ENCODE data around the gene TSHZ1.
"Not testable (repeated sequence)": the region's sequence is repeated elsewhere in the genome, so short reads cannot be mapped to it uniquely, and the experiment has no call there.

The TSHZ1 gene

DNA sequence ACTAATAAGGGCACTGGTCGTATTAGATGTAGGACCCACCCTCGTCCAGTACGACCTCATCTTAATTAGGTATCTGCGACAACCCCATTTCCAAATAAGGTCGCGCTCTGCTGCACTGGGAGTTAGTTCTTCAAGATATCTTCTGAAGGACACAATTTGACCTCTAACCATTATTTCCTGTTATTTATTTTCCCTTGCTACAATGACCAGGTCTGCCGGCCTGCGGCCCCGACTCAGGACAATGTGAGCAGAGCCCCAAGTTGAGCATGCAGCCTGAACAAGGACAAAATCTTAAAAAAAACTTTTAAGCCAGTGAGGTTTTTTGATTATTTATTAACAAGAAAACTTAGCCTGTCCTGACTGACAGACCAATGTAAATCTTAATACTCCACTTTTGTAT lies 109.3 kb downstream of the TSHZ1 start:
- no peak for DNase-seq

DNA sequence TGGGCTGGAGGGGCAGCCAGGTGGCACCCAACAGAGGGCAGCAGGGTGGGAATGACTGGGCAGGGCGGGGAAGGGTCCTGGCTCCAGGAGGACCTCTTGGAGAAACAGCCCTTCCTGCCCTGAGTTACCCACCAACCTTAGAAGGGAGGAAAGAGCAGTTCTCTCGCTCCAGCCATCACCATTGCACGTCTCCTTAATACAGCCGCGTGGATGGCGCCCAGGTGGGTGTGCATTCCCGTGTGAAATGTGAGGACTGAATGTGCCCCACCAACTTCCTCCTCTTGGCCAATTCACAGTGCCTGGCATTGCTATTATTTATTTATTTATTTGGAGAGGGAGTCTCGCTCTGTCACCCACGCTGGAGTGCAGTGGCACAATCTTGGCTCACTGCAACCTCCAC lies 109.9 kb downstream of the TSHZ1 start:
- no peak for DNase-seq

DNA sequence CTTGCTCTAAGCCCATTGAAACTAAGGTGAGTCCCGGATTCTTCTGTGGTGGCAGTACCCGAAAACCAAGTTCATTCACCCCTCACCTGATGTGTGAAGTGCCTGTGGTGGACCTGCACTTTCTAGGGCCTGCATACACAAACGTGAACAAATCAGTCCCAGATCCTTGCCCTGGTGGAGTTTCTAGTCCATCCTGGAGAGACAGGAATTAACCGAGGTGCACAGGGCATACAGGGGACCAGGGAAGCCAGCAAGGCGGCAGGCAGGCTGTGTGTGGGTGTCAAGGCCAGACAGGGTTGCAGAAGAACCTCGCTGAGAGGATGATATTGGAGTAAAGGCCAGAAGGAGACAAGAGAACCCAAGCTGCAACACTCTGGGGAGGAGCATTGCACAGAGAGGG lies 110.8 kb downstream of the TSHZ1 start:
- no peak for DNase-seq

DNA sequence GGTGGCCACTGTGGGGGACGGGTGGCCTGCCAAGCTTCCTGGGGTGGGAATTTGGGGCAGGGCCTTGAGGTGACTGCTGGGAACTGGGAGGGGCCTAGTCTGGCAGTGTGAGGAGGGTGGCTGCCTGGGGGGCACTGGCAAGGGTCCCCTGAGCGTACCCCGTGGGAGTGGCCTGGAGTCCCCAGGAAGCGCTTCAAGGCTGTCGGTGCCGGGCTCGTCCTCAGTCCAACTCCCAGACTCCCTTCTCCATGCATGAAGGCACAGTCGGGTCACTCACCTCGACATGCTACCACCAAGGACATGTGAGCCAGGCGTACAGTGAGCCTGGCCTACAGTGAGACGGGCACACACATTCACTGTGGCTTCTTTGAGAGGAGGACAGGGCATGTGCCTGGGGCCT lies 111.6 kb downstream of the TSHZ1 start:
- no peak for DNase-seq

DNA sequence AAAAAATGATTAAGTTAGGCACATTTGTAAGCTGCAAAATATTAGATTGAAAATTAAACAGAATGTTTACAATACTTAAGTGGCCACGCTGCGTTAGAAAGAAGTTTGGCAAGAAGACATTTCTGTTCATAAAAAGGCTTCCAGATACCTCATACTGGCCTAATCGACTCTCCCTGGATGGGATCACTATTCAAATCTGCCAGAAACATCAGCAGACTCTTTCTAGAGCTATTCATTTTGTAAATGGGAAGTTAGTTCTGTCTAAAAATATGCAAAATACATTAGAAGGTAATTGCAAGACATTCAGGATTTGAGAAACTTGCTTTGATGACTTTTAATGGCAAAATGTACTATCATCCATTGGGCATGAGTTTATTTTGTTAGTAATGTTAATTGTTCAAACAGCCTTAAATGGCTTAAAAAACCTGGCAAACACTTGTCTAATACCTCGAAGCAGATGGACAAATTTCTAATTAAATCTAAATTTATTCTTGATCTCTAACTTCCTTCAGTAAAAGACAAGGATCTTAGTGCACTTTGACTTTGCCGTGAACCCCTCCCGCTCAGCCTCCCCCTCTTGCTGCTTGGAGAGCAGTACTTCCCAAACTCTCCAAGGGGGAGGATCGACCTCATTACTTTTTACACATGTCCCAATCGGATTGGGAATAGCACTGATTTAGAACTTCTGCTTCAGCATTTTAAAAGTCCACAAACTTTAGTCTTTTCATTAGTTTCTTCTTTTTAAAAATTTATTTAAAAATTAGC lies 113.4 kb downstream of the TSHZ1 start:
- DNase-seq, result no peak

DNA sequence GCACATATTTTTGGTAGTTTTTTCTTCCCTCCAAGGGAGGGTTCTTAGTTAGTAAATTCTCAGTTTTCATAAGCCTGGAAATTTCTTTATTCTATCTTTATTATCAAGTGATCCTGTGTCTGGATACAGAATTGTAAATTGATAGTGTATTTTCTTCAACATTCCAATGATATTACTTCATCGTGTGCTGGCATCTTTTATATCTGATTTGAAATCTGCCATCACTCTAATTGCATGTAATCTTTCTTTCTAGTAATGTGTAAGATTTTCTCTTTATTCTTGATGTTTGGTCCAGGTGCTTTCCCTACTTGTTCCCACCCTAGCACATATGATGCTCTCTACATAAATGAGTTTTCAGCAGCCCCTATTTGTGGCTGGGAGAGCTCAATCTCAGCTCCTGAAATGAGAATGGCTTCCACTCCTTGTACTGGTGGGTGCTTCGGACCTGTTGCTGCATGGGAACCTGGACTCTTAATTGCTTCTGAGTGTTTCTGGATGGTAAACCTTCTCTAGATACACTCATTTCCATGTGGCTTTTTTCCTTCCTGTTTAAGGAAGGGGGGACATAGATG lies 114.2 kb downstream of the TSHZ1 start:
- no peak for DNase-seq

DNA sequence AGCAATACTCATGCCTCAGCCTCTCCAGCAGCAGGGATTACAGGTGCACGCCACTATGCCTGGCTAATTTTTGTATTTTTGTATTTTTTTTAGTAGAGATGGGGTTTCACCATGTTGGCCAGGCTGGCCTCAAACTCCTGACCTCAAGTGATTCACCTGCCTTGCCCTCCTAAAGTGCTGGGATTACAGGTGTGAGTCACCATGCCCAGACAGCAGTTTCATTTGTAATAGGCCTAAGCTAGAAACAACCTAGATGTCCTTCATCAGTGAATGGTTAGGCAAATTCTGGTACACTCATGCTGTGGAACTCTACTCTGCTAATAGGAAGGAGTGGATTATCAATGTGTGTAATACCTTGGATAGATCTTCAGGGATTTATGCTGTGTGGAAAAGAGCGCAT lies 119.2 kb downstream of the TSHZ1 start:
- DNase-seq, result not testable (repeated sequence)

DNA sequence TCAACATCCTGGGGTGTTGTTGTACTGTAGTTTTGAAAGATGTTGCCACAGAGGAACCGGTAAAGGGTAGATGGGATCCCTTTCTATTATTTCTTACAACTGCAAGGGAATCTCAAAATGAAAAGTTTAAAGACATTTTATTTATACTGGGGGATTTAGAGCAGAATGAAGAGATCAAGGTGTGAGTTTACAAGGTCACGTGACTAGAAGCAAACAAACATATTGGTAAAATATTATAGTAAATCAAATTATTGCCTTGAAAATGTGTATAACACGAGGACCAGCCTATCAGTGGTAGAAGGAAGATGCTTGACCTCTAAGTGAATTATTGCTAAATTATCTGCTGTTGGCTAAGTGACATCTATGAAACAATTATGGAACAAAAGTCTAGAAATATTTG lies 119.7 kb downstream of the TSHZ1 start:
- no peak for DNase-seq

DNA sequence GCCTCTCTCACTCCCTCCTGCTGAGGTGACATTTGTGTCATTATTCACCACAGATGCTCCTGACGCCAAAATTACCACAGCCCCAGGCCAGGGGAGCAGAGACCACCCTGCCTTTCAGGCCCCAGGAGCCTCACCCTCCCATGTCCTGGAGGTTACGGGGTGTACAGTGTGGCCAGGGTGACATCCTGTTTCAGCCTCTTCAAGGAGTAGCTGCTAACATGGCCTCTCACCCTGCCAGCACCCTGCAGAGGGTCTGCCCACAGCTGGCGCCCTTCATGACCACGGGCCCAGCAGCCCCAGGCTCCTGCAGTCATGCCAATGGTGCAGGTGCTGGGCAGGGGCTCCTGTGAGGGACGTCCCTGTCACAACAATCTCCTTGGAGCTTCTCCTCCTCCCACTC lies 124.3 kb downstream of the TSHZ1 start:
- no peak for DNase-seq

DNA sequence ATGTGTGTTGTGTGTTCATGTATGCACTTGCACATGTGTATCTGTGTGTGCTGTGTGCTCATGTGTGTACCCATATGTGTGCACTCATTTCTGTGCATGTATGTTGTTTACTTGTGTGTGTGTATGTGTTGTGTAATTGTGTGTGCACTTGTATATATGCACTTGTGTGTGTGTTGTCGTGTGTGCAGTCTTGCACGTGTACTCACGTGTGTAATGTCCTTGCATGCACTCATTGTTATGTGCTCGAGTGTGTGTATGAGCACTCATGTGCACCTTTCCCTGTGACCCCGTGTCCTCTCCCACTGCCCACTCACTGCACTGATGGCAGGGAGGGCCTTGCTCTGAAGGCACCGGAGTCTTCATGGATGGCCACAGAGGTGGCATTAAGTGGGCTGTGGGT lies 124.9 kb downstream of the TSHZ1 start:
- no peak for DNase-seq

DNA sequence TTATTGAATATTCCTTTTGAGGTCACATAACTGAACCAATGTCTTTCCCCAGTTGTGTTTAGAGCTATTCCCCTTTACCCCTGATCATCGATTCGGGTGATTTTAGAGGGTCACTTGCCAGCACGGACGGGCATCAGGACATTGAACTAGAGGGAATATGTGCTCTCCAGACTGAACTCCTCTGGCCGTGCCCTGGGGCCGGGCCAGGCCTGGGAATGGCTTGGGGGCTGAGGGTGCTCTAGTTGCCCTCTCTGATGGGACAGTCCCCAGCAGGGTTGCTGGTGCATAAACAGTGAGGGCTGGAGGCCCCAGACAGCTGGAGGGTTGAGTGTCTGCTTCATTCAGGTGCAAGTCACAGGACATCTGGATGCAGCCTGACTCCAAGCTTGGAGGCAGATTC lies 126.2 kb downstream of the TSHZ1 start:
- no peak for DNase-seq

DNA sequence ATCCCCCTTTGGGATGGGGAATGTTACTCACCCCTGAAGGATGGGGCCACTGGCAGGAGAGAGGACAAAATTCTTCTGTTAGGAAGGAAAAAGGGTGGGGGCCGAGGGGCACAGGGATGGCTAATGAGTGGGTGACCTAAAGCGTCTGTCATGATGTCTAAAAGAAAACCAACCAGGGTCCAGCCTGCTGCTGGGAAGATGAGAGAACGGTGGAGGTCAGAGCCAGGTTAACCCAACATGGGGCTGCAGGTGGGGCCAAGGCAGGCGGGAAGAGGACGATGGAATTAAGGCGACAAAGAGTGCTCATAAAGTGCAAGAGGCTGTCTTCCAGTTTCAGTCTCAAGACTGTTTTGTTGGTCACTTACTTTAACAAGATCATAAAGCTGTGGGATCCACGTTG lies 126.8 kb downstream of the TSHZ1 start:
- no peak for DNase-seq

DNA sequence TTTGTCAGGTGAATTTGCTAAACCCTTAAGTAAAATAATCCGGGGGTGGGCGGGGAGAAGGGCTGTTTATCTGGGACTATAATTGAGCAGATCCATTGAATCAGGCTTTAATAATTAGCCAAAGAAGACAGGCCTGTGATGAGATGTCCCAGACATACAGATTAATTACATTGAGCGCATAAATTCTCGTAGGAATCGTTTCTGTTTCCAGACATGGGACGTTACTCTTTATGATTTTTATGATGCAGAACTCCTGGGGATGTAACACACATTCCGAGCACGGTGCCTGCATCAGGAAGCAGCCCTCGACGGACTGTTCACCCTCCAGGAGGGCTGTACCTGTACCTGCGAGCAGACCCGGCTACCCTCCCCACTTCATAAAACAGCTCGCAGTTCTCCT lies 128.0 kb downstream of the TSHZ1 start:
- DNase-seq, result no peak
